GM23338 (cell line): Measurements from ENCODE around the gene SLC30A3.

Experiments used
- CREB1 ChIP-seq: fragments of 250-450 bp; sonication (Bioruptor Pico); IDR thresholded peaks from 2 replicates; pipeline ENCODE4 v1.5.0; 2020; ENCODE audit warnings: low read depth, mild to moderate bottlenecking, moderate library complexity
- EZH2 ChIP-seq: fragments of 200-600 bp; sonication (generic); IDR thresholded peaks from one replicate; pipeline ENCODE4 v1.8.0; 2017; ENCODE audit warnings: antibody characterized with exemption, mild to moderate bottlenecking, low read depth; ENCODE audit not compliant: unreplicated experiment
- EZH2phosphoT487 ChIP-seq: fragments of 200-600 bp; sonication (generic); IDR thresholded peaks from one replicate; pipeline ENCODE4 v1.8.1; 2018; ENCODE audit warnings: antibody characterized with exemption; ENCODE audit not compliant: unreplicated experiment
- NANOG ChIP-seq: IDR thresholded peaks from 2 replicates; pipeline ENCODE4 v1.6.1; 2016; ENCODE audit warnings: antibody characterized with exemption, borderline replicate concordance
- POLR2AphosphoS5 ChIP-seq: IDR thresholded peaks from 2 replicates; pipeline ENCODE4 v1.6.1; 2016; ENCODE audit warnings: antibody characterized with exemption, low read depth
- TF ChIP-seq, protein P1 (sequence below), 2 experiments: fragments of 200-600 bp in 1 of 2; sonication (generic) in 1 of 2; conservative IDR thresholded peaks; 2 replicates each; pipeline versions ENCODE4 v1.5.1 to v1.6.1; 2016 to 2017; ENCODE audit warnings: antibody characterized with exemption in 2 of 2, low read depth in 2 of 2, mild to moderate bottlenecking in 2 of 2, moderate library complexity in 1 of 2

DNA sequence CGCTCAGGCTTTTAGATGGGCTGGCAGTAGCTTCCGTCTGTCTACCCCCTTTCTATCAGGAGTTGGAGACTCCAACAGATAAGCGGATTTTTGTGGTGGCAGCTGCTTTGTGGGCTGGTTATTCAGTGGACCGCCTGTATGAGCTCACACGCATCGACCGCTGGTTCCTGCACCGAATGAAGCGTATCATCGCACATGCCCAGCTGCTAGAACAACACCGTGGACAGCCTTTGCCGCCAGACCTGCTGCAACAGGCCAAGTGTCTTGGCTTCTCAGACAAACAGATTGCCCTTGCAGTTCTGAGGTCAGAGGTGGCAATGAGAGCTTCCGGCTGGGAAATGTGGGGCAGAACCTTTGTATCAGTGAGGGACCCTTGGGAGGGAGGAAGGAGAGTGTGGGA lies 30.9 kb downstream of the SLC30A3 start:
- TF ChIP-seq EZH2phosphoT487 (no peak), POLR2AphosphoS5 (no peak), EZH2 (no peak), NANOG (no peak), CREB1 (CRISPR knock-in tag) (no peak)
- TF ChIP-seq, protein P1, sequence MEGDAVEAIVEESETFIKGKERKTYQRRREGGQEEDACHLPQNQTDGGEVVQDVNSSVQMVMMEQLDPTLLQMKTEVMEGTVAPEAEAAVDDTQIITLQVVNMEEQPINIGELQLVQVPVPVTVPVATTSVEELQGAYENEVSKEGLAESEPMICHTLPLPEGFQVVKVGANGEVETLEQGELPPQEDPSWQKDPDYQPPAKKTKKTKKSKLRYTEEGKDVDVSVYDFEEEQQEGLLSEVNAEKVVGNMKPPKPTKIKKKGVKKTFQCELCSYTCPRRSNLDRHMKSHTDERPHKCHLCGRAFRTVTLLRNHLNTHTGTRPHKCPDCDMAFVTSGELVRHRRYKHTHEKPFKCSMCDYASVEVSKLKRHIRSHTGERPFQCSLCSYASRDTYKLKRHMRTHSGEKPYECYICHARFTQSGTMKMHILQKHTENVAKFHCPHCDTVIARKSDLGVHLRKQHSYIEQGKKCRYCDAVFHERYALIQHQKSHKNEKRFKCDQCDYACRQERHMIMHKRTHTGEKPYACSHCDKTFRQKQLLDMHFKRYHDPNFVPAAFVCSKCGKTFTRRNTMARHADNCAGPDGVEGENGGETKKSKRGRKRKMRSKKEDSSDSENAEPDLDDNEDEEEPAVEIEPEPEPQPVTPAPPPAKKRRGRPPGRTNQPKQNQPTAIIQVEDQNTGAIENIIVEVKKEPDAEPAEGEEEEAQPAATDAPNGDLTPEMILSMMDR (conservative IDR thresholded peaks at IDR 0.05; ENCODE audit: low read depth in 2 of 2) = no peak
